AG04449 (cell line): ENCODE measurements around the gene RILPL2.
"Not testable (repeated sequence)": the region's sequence is repeated elsewhere in the genome, so short reads cannot be mapped to it uniquely, and the experiment has no call there.

Experiments used
- CTCF ChIA-PET: fragments of 350-600 bp; formaldehyde crosslinking; extraction: SDS; loops from one replicate; lab custom pipeline; 2021; ENCODE audit warnings: antibody characterized with exemption; lab: Yijun Ruan, JAX
- POLR2A ChIA-PET: fragments of 400-600, 350-600 bp; formaldehyde crosslinking; extraction: SDS; loops from one replicate; lab custom pipeline; 2020; ENCODE audit warnings: antibody characterized with exemption, inconsistent platforms; lab: Yijun Ruan, JAX
- DNase-seq: peaks from one replicate; pipeline ENCODE4 v3.0.0-alpha.2; 2010; ENCODE audit warnings: low read depth, low spot score
- H3K4me3 ChIP-seq: 2 replicates; pipeline ENCODE4 v1.5.1; 2011; ENCODE audit warnings: low read depth, mild to moderate bottlenecking, control low read depth, low read length
- TF ChIP-seq, protein P1 (sequence below): IDR thresholded peaks from one replicate; pipeline ENCODE4 v1.5.1; 2011; ENCODE audit warnings: mild to moderate bottlenecking, moderate library complexity, low read length, control low read depth, inconsistent platforms; ENCODE audit not compliant: insufficient read depth; ENCODE audit errors: missing control alignments

Gene RILPL2, protein sequence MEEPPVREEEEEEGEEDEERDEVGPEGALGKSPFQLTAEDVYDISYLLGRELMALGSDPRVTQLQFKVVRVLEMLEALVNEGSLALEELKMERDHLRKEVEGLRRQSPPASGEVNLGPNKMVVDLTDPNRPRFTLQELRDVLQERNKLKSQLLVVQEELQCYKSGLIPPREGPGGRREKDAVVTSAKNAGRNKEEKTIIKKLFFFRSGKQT

DNA sequence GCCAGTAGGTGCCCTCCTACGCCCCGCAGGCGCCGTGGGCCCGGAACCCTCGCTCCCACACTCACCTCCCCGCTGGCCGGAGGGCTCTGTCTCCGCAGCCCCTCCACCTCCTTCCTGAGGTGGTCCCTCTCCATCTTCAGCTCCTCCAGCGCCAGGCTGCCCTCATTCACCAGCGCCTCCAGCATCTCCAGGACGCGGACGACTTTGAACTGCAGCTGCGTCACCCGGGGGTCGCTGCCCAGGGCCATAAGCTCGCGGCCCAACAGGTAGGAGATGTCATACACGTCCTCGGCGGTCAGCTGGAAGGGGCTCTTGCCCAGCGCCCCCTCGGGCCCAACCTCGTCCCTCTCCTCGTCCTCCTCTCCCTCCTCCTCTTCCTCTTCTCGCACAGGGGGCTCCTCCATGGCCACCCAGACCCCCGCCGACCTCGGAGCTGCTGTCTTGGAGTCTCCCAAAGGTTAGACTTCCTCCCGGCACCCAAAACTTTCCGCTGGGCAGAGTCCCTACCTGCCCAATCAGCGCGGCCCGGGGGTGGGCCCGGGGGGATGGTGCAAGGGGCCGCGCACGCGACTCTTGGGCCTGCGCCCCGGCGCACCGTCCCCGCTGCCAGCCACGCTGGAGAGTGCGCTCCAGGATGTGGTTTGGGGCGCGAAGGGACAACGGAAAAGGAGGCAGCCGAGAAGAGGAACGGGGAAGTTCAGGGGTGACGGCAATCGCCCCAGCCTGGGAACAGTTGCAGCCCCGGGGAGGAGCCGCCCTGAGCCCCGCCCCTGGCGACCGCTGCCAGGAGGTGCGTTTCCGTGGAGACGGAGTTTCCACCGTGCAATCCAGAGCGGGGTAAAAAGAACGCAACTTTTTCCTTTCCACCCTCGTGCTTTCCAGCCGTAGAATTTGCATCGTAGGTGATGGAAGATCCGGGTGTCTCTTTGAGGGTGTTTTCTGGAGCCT is at the start of gene RILPL2:
Gene RILPL2 (minus strand): TSS at position 668 of the 948 bp plus-strand sequence. CDS start 264 bp downstream, at position 404.
- H3K4me3 ChIP-seq, result peak within 1 kb of the TSS; percentile 87
- ChIA-PET CTCF (interaction anchor here (1.1 to 1.4 kb wide), 4 partner anchors 9 to 145 kb away, joined by 3 to 5 read pairs (median 4); no protein-coding TSS in a partner anchor), POLR2A (interaction anchor here (0.6 kb wide), 1 partner anchor 59 kb away, joined by 3 read pairs; no protein-coding TSS in a partner anchor)
- no peak for DNase-seq
- TF ChIP-seq, protein P1, sequence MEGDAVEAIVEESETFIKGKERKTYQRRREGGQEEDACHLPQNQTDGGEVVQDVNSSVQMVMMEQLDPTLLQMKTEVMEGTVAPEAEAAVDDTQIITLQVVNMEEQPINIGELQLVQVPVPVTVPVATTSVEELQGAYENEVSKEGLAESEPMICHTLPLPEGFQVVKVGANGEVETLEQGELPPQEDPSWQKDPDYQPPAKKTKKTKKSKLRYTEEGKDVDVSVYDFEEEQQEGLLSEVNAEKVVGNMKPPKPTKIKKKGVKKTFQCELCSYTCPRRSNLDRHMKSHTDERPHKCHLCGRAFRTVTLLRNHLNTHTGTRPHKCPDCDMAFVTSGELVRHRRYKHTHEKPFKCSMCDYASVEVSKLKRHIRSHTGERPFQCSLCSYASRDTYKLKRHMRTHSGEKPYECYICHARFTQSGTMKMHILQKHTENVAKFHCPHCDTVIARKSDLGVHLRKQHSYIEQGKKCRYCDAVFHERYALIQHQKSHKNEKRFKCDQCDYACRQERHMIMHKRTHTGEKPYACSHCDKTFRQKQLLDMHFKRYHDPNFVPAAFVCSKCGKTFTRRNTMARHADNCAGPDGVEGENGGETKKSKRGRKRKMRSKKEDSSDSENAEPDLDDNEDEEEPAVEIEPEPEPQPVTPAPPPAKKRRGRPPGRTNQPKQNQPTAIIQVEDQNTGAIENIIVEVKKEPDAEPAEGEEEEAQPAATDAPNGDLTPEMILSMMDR, result no peak

DNA sequence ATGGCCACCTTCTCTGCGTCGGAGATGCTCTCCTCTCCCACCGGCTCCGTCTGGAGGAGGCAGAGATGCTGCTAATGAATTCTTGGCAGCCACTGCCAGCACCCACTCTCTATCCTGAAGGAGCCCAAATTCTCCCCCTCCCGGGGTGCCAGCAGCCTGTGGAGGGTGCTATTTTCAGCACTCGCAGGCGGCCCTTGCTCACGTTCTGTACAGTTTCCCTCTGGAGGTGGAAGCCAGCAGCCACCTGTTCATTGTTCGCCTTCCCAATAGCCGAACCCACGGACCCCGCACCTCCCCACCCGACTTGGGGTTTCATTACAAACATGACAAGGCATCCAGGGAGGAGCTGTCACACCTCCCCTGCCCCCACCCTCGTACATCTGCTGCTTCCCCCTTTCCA is 49.3 kb upstream of the RILPL2 start:
- TF ChIP-seq, protein P1, result no peak
- ChIA-PET CTCF (interaction anchor here (1.3 kb wide), 1 partner anchor 97 kb away, joined by 6 read pairs; no protein-coding TSS in a partner anchor), POLR2A (no interaction called here)
- H3K4me3 ChIP-seq, result no peak overlapping the region
- DNase-seq, result no peak

DNA sequence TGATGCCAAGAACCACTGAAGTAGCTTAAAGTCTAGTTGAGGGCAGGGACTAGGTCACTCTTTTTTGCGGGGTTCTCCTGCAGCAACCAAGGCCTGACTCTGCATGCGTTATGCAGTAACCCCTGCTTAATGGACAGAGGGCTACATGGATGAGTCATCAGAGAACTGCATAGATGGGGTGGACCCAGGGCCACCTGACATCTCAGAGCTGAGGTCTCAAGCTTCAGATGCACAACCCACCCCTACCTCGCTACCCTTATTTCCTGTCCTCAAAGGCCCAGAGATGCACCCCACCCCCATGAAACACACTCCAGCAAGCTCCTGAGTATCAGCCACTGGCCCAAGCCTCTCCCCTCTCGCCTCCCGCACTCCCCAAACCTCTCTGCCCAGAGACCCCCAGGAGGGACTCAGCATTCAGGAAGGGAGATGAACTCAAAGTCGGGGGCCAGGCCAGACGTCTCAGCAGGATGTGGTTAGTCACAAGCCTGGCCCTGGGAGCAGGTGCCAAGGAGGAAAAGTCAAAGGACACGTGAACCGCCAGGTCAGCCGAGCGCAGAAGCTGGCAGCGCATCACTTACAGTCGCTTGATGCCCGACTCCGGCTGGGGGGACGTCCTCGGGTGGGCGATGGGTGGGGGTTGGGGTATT is 47.2 kb upstream of the RILPL2 start:
- POLR2A ChIA-PET, result no interaction called here
- TF ChIP-seq, protein P1, result no peak
- CTCF ChIA-PET, result no interaction called here
- H3K4me3 ChIP-seq, result no peak overlapping the region
- DNase-seq, result no peak

DNA sequence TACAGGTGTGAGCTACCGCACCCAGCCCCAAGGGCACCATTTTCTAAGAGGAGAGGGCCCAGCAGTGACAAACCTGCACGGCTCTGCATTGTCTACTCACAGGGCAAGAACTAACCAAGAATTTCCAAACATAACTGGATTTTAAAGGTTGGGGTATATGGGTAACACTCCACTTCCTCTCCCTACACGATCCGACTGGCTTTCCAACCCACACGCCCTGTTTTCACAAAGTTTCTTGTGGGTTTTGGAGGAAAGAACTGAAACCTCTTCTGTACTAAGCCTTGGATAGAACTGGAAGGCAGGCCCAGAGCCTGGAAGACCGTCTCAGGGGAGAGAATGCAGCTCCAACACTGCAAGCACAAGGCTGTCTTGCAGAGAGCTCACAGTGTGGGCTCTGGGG is 46.4 kb upstream of the RILPL2 start:
- TF ChIP-seq, protein P1, result no peak
- POLR2A ChIA-PET, result no interaction called here
- H3K4me3 ChIP-seq, result no peak overlapping the region
- DNase-seq, result no peak
- CTCF ChIA-PET, result no interaction called here

DNA sequence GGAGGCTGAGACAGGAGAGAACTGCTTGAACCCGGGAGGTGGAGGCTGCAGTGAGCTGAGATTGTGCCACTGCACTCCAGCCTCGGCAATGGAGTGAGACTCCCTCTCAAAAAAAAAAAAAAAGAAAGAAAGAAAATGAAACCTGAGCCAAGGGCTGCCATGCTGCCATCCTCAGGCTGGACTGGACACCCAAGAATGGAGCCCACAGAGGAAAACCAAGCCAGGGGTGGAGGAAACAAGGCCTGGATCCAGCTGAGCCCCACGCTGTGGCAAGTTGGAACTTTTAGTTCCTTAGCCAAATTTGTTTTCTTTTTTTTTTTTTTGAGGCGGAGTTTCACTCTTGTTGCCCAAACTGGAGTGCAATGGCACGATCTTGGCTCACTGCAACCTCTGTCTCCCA is 44.8 kb upstream of the RILPL2 start:
- POLR2A ChIA-PET, H3K4me3 ChIP-seq: not testable (repeated sequence)
- CTCF ChIA-PET, result interaction anchor here (1.8 kb wide), 1 partner anchor 22 kb away, joined by 6 read pairs; no protein-coding TSS in a partner anchor

DNA sequence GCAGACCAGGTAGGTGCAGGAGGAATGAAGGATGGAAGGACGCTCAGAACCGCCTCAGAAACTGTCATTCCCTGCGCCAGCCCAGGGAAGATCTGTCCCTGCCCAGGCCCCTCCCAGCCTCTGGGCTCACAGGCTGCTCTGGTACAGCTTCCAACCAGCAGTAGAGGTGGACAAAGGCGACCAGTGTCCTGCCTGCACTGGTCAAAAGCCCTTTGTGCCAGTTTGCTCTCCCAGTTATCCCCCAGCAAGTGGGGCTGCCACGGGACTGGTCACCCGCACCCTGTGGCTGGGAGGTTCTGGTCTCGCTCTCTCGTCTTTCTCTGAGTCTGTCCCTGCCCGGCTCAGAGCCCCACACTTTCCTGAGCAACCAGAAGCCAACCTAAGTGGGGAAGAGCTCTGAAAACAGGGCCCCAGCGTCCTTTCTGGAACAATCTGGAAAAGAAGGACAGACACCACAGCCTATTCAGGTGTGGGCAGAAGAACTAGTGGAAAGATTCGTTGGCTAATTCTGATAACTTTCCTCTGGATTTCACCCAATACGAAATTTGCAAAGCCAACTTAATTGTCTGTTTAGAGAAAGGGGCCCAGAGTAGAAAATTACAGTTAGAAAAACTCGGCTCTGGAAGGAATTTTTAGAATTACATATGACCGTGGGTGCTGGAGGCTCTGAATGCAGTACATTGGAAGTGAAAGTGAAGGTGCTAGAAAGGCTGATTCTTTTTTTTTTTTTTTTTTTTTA is 43.1 kb upstream of the RILPL2 start:
- TF ChIP-seq, protein P1, result no peak
- POLR2A ChIA-PET, result no interaction called here
- CTCF ChIA-PET, result interaction anchor here (1.8 kb wide), 1 partner anchor 20 kb away, joined by 6 read pairs; no protein-coding TSS in a partner anchor
- H3K4me3 ChIP-seq, result no peak overlapping the region
- DNase-seq, result no peak

More for the DNA sequence above, 44.8 kb upstream of the RILPL2 start:
- DNase-seq, result not testable (repeated sequence)
